ENCODE data around the gene ZNF579.

Gene ZNF579

GRCh38 chr19:55598719-55599467 is 18.2 kb upstream of the ZNF579 start:
- Histone ChIP-seq H3K27me3 (ENCODE audit: control insufficient read depth, insufficient read depth, low read length) (no peaks in the 10 kb centered on the region), H3K9me3 (ENCODE audit: control insufficient read depth, low read length) (no peaks in the 10 kb centered on the region), H3K4me1 (ENCODE audit: control insufficient read depth, insufficient read depth, low read length) (peaks cover 16% of the 10 kb centered on the region), H3K36me3 (ENCODE audit: control insufficient read depth, insufficient read depth, low read length) (no peaks in the 10 kb centered on the region), H3K4me3 (ENCODE audit: low read length) (peak overlapping the region; percentile 100), H3K9ac (ENCODE audit: low read length) (peak overlapping the region; percentile 91)

- Histone ChIP-seq H3K9me3 (ENCODE audit: control insufficient read depth, low read length) (no peaks in the 10 kb centered on the region), H3K27me3 (ENCODE audit: control insufficient read depth, insufficient read depth, low read length) (no peaks in the 10 kb centered on the region), H3K9ac (ENCODE audit: low read length) (no peak overlapping the region), H3K4me1 (ENCODE audit: control insufficient read depth, insufficient read depth, low read length) (peaks cover 10% of the 10 kb centered on the region), H3K4me3 (ENCODE audit: low read length) (no peak overlapping the region), H3K36me3 (ENCODE audit: control insufficient read depth, insufficient read depth, low read length) (no peaks in the 10 kb centered on the region)
These were observed 17.4 kb upstream of the ZNF579 start for GRCh38 chr19:55598034-55598433.

- H3K4me3 ChIP-seq (ENCODE audit: low read length): no peak overlapping the region
- peaks cover 10% of the 10 kb centered on the region for H3K4me1 ChIP-seq (ENCODE audit: control insufficient read depth, insufficient read depth, low read length)
- no peaks in the 10 kb centered on the region for H3K36me3 ChIP-seq (ENCODE audit: control insufficient read depth, insufficient read depth, low read length)
- no peak overlapping the region for H3K9ac ChIP-seq (ENCODE audit: low read length)
- no peaks in the 10 kb centered on the region for H3K9me3 ChIP-seq (ENCODE audit: control insufficient read depth, low read length)
- H3K27me3 ChIP-seq (ENCODE audit: control insufficient read depth, insufficient read depth, low read length): no peaks in the 10 kb centered on the region
These were observed 16.9 kb upstream of the ZNF579 start for GRCh38 chr19:55597501-55597921.

- no peak overlapping the region for H3K9ac ChIP-seq (ENCODE audit: low read length)
- H3K36me3 ChIP-seq (ENCODE audit: control insufficient read depth, insufficient read depth, low read length): no peaks in the 10 kb centered on the region
- peaks cover 8% of the 10 kb centered on the region for H3K4me1 ChIP-seq (ENCODE audit: control insufficient read depth, insufficient read depth, low read length)
These were observed 15.7 kb upstream of the ZNF579 start for GRCh38 chr19:55596304-55596703.

GRCh38 chr19:55594996-55595545 is 14.4 kb upstream of the ZNF579 start:
- Histone ChIP-seq H3K4me3 (ENCODE audit: low read length) (no peak overlapping the region), H3K27me3 (ENCODE audit: control insufficient read depth, insufficient read depth, low read length) (no peaks in the 10 kb centered on the region), H3K4me1 (ENCODE audit: control insufficient read depth, insufficient read depth, low read length) (no peaks in the 10 kb centered on the region), H3K36me3 (ENCODE audit: control insufficient read depth, insufficient read depth, low read length) (no peaks in the 10 kb centered on the region), H3K9me3 (ENCODE audit: control insufficient read depth, low read length) (no peaks in the 10 kb centered on the region), H3K9ac (ENCODE audit: low read length) (no peak overlapping the region)

More at GRCh38 chr19:55596304-55596703, 15.7 kb upstream of the ZNF579 start:
- H3K4me3 ChIP-seq (ENCODE audit: low read length): no peak overlapping the region
- H3K27me3 ChIP-seq (ENCODE audit: control insufficient read depth, insufficient read depth, low read length): no peaks in the 10 kb centered on the region
- H3K9me3 ChIP-seq (ENCODE audit: control insufficient read depth, low read length): no peaks in the 10 kb centered on the region

- Histone ChIP-seq H3K27me3 (ENCODE audit: control insufficient read depth, insufficient read depth, low read length) (no peaks in the 10 kb centered on the region), H3K9ac (ENCODE audit: low read length) (no peak overlapping the region), H3K4me3 (ENCODE audit: low read length) (no peak overlapping the region), H3K9me3 (ENCODE audit: control insufficient read depth, low read length) (no peaks in the 10 kb centered on the region), H3K36me3 (ENCODE audit: control insufficient read depth, insufficient read depth, low read length) (no peaks in the 10 kb centered on the region), H3K4me1 (ENCODE audit: control insufficient read depth, insufficient read depth, low read length) (no peaks in the 10 kb centered on the region)
These were observed 12.6 kb upstream of the ZNF579 start for GRCh38 chr19:55593096-55593772.

- no peak overlapping the region for H3K4me3 ChIP-seq (ENCODE audit: low read length)
- H3K4me1 ChIP-seq (ENCODE audit: control insufficient read depth, insufficient read depth, low read length): no peaks in the 10 kb centered on the region
- H3K27me3 ChIP-seq (ENCODE audit: control insufficient read depth, insufficient read depth, low read length): no peaks in the 10 kb centered on the region
- H3K9me3 ChIP-seq (ENCODE audit: control insufficient read depth, low read length): no peaks in the 10 kb centered on the region
- H3K9ac ChIP-seq (ENCODE audit: low read length): no peak overlapping the region
- H3K36me3 ChIP-seq (ENCODE audit: control insufficient read depth, insufficient read depth, low read length): no peaks in the 10 kb centered on the region
These were observed 11.9 kb upstream of the ZNF579 start for GRCh38 chr19:55592391-55593090.

GRCh38 chr19:55591555-55591954 is 10.9 kb upstream of the ZNF579 start:
- no peaks in the 10 kb centered on the region for H3K9me3 ChIP-seq (ENCODE audit: control insufficient read depth, low read length)
- H3K9ac ChIP-seq (ENCODE audit: low read length): no peak overlapping the region
- H3K27me3 ChIP-seq (ENCODE audit: control insufficient read depth, insufficient read depth, low read length): no peaks in the 10 kb centered on the region
- H3K4me1 ChIP-seq (ENCODE audit: control insufficient read depth, insufficient read depth, low read length): peaks cover 4% of the 10 kb centered on the region
- H3K36me3 ChIP-seq (ENCODE audit: control insufficient read depth, insufficient read depth, low read length): no peaks in the 10 kb centered on the region
- H3K4me3 ChIP-seq (ENCODE audit: low read length): no peak overlapping the region

- H3K9me3 ChIP-seq (ENCODE audit: control insufficient read depth, low read length): no peaks in the 10 kb centered on the region
- no peaks in the 10 kb centered on the region for H3K36me3 ChIP-seq (ENCODE audit: control insufficient read depth, insufficient read depth, low read length)
- peaks cover 11% of the 10 kb centered on the region for H3K4me1 ChIP-seq (ENCODE audit: control insufficient read depth, insufficient read depth, low read length)
- no peaks in the 10 kb centered on the region for H3K27me3 ChIP-seq (ENCODE audit: control insufficient read depth, insufficient read depth, low read length)
- no peak overlapping the region for H3K9ac ChIP-seq (ENCODE audit: low read length)
- peak overlapping the region; percentile 12 for H3K4me3 ChIP-seq (ENCODE audit: low read length)
These were observed 10.0 kb upstream of the ZNF579 start for GRCh38 chr19:55590617-55591016.

- no peaks in the 10 kb centered on the region for H3K36me3 ChIP-seq (ENCODE audit: control insufficient read depth, insufficient read depth, low read length)
- no peaks in the 10 kb centered on the region for H3K9me3 ChIP-seq (ENCODE audit: control insufficient read depth, low read length)
- H3K4me1 ChIP-seq (ENCODE audit: control insufficient read depth, insufficient read depth, low read length): peaks cover 11% of the 10 kb centered on the region
- no peak overlapping the region for H3K4me3 ChIP-seq (ENCODE audit: low read length)
- no peak overlapping the region for H3K9ac ChIP-seq (ENCODE audit: low read length)
- H3K27me3 ChIP-seq (ENCODE audit: control insufficient read depth, insufficient read depth, low read length): no peaks in the 10 kb centered on the region
These were observed 9.5 kb upstream of the ZNF579 start for GRCh38 chr19:55590109-55590508.

- peaks cover 11% of the 10 kb centered on the region for H3K4me1 ChIP-seq (ENCODE audit: control insufficient read depth, insufficient read depth, low read length)
- no peak overlapping the region for H3K9ac ChIP-seq (ENCODE audit: low read length)
- no peaks in the 10 kb centered on the region for H3K36me3 ChIP-seq (ENCODE audit: control insufficient read depth, insufficient read depth, low read length)
- H3K27me3 ChIP-seq (ENCODE audit: control insufficient read depth, insufficient read depth, low read length): no peaks in the 10 kb centered on the region
- H3K9me3 ChIP-seq (ENCODE audit: control insufficient read depth, low read length): no peaks in the 10 kb centered on the region
- no peak overlapping the region for H3K4me3 ChIP-seq (ENCODE audit: low read length)
These were observed 8.1 kb upstream of the ZNF579 start for GRCh38 chr19:55588738-55589137.
